Astrocyte (in vitro differentiated cells and primary cell): ENCODE data around the gene UGT3A1. TPM values are rescaled to one million over a fixed set of nuclear protein-coding genes. Genes with fewer than 3 reads are reported as not detected.

Experiments
- DNase-seq: peaks from one replicate; pipeline ENCODE4 v3.0.0-alpha.2; 2010; ENCODE audit warnings: low read depth
- FAIRE-seq: peaks from 2 replicates; lab custom pipeline; 2011; peaks lifted over from hg19 to GRCh38; lab: Jason Lieb, UNC
- H2AFZ ChIP-seq: 2 replicates; pipeline ENCODE4 v1.6.0; 2012; ENCODE audit warnings: low read depth, low read length, inconsistent platforms
- H3K27ac ChIP-seq: 2 replicates; pipeline ENCODE4 v1.5.1; 2011; ENCODE audit warnings: low read depth, low read length, inconsistent platforms
- H3K27me3 ChIP-seq: 2 replicates; pipeline ENCODE4 v1.6.0; 2011; ENCODE audit warnings: low read length, inconsistent platforms; ENCODE audit not compliant: insufficient read depth
- H3K36me3 ChIP-seq: 2 replicates; pipeline ENCODE4 v1.5.1; 2011; ENCODE audit warnings: low read length, inconsistent platforms; ENCODE audit not compliant: insufficient read depth
- H3K4me1 ChIP-seq: 2 replicates; pipeline ENCODE4 v1.5.1; 2011; ENCODE audit warnings: low read length, inconsistent platforms; ENCODE audit not compliant: insufficient read depth
- H3K4me2 ChIP-seq: 2 replicates; pipeline ENCODE4 v1.6.0; 2012; ENCODE audit warnings: low read length, inconsistent platforms
- H3K4me3 ChIP-seq: 2 replicates; pipeline ENCODE4 v1.5.1; 2011; ENCODE audit warnings: low read depth, mild to moderate bottlenecking, low read length, inconsistent platforms; ENCODE audit not compliant: insufficient read depth
- H3K79me2 ChIP-seq: 2 replicates; pipeline ENCODE4 v1.6.0; 2012; ENCODE audit warnings: mild to moderate bottlenecking, low read length, inconsistent platforms; ENCODE audit not compliant: insufficient read depth
- H3K9ac ChIP-seq: 2 replicates; pipeline ENCODE4 v1.6.0; 2012; ENCODE audit warnings: mild to moderate bottlenecking, low read length, inconsistent platforms
- H3K9me3 ChIP-seq: 2 replicates; pipeline ENCODE4 v1.5.1; 2012; ENCODE audit warnings: low read depth, mild to moderate bottlenecking, low read length, inconsistent platforms; ENCODE audit not compliant: insufficient read depth
- H4K20me1 ChIP-seq: 2 replicates; pipeline ENCODE4 v1.6.0; 2012; ENCODE audit warnings: low read length, inconsistent platforms; ENCODE audit not compliant: insufficient read depth
- H3K27ac Mint-ChIP-seq: one replicate; pipeline ENCODE4 v1.8.0; 2021; ENCODE audit warnings: mild to moderate bottlenecking, mixed read lengths; ENCODE audit not compliant: unreplicated experiment
- H3K27me3 Mint-ChIP-seq: one replicate; pipeline ENCODE4 v1.8.0; 2021; ENCODE audit warnings: low read depth, mixed read lengths; ENCODE audit not compliant: unreplicated experiment
- H3K36me3 Mint-ChIP-seq: one replicate; pipeline ENCODE4 v1.8.0; 2021; ENCODE audit warnings: low read depth, mixed read lengths; ENCODE audit not compliant: unreplicated experiment
- H3K4me1 Mint-ChIP-seq: one replicate; pipeline ENCODE4 v1.8.0; 2021; ENCODE audit warnings: low read depth, mixed read lengths; ENCODE audit not compliant: unreplicated experiment
- H3K4me3 Mint-ChIP-seq: one replicate; pipeline ENCODE4 v1.8.0; 2021; ENCODE audit warnings: mild to moderate bottlenecking, moderate library complexity, mixed read lengths; ENCODE audit not compliant: unreplicated experiment
- H3K9me3 Mint-ChIP-seq: one replicate; pipeline ENCODE4 v1.8.0; 2021; ENCODE audit warnings: mild to moderate bottlenecking, mixed read lengths; ENCODE audit not compliant: unreplicated experiment
- EZH2 ChIP-seq: IDR thresholded peaks from 2 replicates; pipeline ENCODE4 v1.6.1; 2012; ENCODE audit warnings: mild to moderate bottlenecking, low read length, inconsistent platforms; ENCODE audit not compliant: insufficient read depth
- total RNA-seq: library from RNA; stranded (reverse); gene quantifications from 2 replicates; pipeline ENCODE4 v1.2.1, GENCODE V29; 2021

UGT3A1 gene
- total RNA-seq, 1 donor from 2014 or later = 0.14 TPM

- H3K27me3 Mint-ChIP-seq = peaks cover 2% of the 10 kb centered on the region
- TF ChIP-seq EZH2 = no peak
Observed at GRCh38 chr5:35902046-35902672, 89.0 kb downstream of the UGT3A1 start.

More at GRCh38 chr5:35902046-35902672, 89.0 kb downstream of the UGT3A1 start:
- Histone ChIP-seq H3K9ac (no peak overlapping the region), H4K20me1 (no peaks in the 10 kb centered on the region), H3K27me3 (no peaks in the 10 kb centered on the region), H2AFZ (no peak overlapping the region), H3K4me1 (no peaks in the 10 kb centered on the region), H3K79me2 (no peaks in the 10 kb centered on the region), H3K4me2 (no peak overlapping the region), H3K4me3 (no peak overlapping the region), H3K27ac (no peak overlapping the region), H3K9me3 (no peaks in the 10 kb centered on the region), H3K36me3 (no peaks in the 10 kb centered on the region)
- H3K4me1 Mint-ChIP-seq = peaks cover 10% of the 10 kb centered on the region
- DNase-seq (no peak), FAIRE-seq (no peak)
- no peak overlapping the region for H3K27ac Mint-ChIP-seq
- H3K36me3 Mint-ChIP-seq = no peaks in the 10 kb centered on the region
- no peak overlapping the region for H3K4me3 Mint-ChIP-seq
- H3K9me3 Mint-ChIP-seq = peaks cover 6% of the 10 kb centered on the region

Other genes with a start within 250 kb of the UGT3A1 start
- gene IL7R, start 134.5 kb downstream of the UGT3A1 start, total RNA-seq = 5.6 and 10.8 TPM in 2 replicates
- not detected in 2 replicates for gene CAPSL, start 52.8 kb downstream of the UGT3A1 start, total RNA-seq
- 0.43 and 0.86 TPM in 2 replicates for gene UGT3A2, start 75.5 kb upstream of the UGT3A1 start, total RNA-seq
- gene LMBRD2, start 160.5 kb upstream of the UGT3A1 start, total RNA-seq = 6.4 and 9.0 TPM in 2 replicates
- gene SKP2, start 160.7 kb upstream of the UGT3A1 start, total RNA-seq = 22.9 and 31.4 TPM in 2 replicates